ENCODE results near the gene GOLGB1. TPM values are rescaled to one million over a fixed set of nuclear protein-coding genes. Genes with fewer than 3 reads are reported as not detected.

The GOLGB1 gene
- total RNA-seq, 1 experiment from 2014 or later: 31.3 TPM

DNA sequence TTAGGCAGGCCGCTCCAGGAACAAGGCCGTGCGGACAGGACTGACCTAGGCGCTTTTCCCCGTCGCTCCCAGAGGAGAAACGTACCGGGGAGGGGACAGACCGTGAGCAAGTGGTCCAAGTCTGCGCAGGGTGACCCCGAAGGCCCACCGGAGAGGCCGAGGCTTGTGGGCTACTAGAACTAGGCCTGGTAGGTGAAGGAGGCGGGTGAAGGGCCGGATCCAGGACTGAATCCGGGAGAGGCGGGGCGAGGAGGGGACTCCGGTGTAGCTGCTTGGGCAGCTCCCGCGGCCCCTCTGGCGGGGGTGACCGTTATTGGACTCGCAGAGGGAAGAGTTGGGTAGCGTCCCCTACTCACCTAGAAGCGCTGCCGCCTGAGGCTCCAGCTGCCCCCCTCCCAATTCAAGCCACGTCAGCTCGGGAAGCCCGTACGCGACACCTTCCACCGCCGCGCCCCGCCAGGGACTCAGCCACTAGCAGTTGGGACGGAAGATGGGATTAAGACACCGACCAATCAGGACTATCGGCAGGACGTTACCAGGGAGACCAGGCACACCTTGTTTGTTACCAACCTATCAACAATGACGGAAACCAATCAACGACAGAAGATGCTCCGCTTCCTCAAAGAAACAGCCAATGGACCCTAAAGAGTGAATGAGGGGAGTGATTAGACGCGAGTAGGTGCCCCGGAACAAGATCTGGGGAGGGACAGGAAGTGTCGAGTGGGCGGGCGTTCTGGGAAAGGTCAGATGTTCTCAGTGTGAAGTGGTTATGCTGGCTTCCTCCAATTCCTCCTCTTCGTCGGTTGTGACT is at the start of gene GOLGB1 (continued):
- TF ChIP-seq, protein P1, sequence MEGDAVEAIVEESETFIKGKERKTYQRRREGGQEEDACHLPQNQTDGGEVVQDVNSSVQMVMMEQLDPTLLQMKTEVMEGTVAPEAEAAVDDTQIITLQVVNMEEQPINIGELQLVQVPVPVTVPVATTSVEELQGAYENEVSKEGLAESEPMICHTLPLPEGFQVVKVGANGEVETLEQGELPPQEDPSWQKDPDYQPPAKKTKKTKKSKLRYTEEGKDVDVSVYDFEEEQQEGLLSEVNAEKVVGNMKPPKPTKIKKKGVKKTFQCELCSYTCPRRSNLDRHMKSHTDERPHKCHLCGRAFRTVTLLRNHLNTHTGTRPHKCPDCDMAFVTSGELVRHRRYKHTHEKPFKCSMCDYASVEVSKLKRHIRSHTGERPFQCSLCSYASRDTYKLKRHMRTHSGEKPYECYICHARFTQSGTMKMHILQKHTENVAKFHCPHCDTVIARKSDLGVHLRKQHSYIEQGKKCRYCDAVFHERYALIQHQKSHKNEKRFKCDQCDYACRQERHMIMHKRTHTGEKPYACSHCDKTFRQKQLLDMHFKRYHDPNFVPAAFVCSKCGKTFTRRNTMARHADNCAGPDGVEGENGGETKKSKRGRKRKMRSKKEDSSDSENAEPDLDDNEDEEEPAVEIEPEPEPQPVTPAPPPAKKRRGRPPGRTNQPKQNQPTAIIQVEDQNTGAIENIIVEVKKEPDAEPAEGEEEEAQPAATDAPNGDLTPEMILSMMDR (IDR thresholded peaks at IDR 0.05 in 2 of 3, conservative IDR thresholded peaks at IDR 0.05 in 1 of 3; ENCODE audit: borderline replicate concordance in 1 of 3, insufficient read depth in 1 of 3, low read depth in 2 of 3, low read length in 2 of 3): no peak
- peak; percentile 38 for TF ChIP-seq YY1 (IDR thresholded peaks at IDR 0.05; ENCODE audit: extremely low read depth, insufficient replicate concordance, low read depth, low read length)

- no peak overlapping the region for H3K27ac ChIP-seq (ENCODE audit: low read depth, low read length)
- peaks cover 3 to 9% of the 10 kb centered on the region in 2 experiments; a peak in 1 of 4 replicates for H3K36me3 ChIP-seq (ENCODE audit: control insufficient read depth in 1 of 2, insufficient read depth in 2 of 2, low read length in 2 of 2)
- H3K4me1 ChIP-seq (ENCODE audit: control insufficient read depth in 1 of 2, insufficient read depth in 2 of 2, low read length in 2 of 2): no peaks in the 10 kb centered on the region
- no peak overlapping the region for H3K9ac ChIP-seq (ENCODE audit: low read length)
- TF ChIP-seq, protein P2, sequence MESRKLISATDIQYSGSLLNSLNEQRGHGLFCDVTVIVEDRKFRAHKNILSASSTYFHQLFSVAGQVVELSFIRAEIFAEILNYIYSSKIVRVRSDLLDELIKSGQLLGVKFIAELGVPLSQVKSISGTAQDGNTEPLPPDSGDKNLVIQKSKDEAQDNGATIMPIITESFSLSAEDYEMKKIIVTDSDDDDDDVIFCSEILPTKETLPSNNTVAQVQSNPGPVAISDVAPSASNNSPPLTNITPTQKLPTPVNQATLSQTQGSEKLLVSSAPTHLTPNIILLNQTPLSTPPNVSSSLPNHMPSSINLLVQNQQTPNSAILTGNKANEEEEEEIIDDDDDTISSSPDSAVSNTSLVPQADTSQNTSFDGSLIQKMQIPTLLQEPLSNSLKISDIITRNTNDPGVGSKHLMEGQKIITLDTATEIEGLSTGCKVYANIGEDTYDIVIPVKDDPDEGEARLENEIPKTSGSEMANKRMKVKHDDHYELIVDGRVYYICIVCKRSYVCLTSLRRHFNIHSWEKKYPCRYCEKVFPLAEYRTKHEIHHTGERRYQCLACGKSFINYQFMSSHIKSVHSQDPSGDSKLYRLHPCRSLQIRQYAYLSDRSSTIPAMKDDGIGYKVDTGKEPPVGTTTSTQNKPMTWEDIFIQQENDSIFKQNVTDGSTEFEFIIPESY (IDR thresholded peaks at IDR 0.05; ENCODE audit: extremely low read depth, insufficient replicate concordance, low read length): no peak
- TF ChIP-seq JUND (IDR thresholded peaks at IDR 0.05) (no peak), ELF1 (IDR thresholded peaks at IDR 0.05; ENCODE audit: borderline replicate concordance, low read depth) (no peak), FOSL1 (IDR thresholded peaks at IDR 0.05; ENCODE audit: low read depth) (no peak), CBX3 (IDR thresholded peaks at IDR 0.05; ENCODE audit: low read depth) (no peak), ZFX (IDR thresholded peaks at IDR 0.05) (no peak), RAD21 (IDR thresholded peaks at IDR 0.05; ENCODE audit: low read depth) (no peak), CEBPB (IDR thresholded peaks at IDR 0.05; ENCODE audit: low read depth) (no peak), SP1 (IDR thresholded peaks at IDR 0.05; ENCODE audit: low read depth) (no peak), EZH2 (IDR thresholded peaks at IDR 0.05) (no peak), REST (IDR thresholded peaks at IDR 0.05; ENCODE audit: low read depth) (no peak), SIN3A (IDR thresholded peaks at IDR 0.05; ENCODE audit: low read depth) (no peak), EGR1 (IDR thresholded peaks at IDR 0.05; ENCODE audit: low read depth) (no peak), ZNF274 (IDR thresholded peaks at IDR 0.05; ENCODE audit: low read depth, low read length) (no peak), EZH2phosphoT487 (IDR thresholded peaks at IDR 0.05; ENCODE audit: borderline replicate concordance) (no peak), POLR2A (IDR thresholded peaks at IDR 0.05; ENCODE audit: borderline replicate concordance, extremely low read depth, insufficient read depth, insufficient read length) (no peak), SRF (IDR thresholded peaks at IDR 0.05; ENCODE audit: low read depth) (no peak)
- H4K20me1 ChIP-seq (ENCODE audit: insufficient read depth): no peaks in the 10 kb centered on the region
- ChIA-PET RAD21 (ENCODE audit: low non-redundant PET in 1 of 2, low total read pairs in 2 of 2, uncharacterized antibody in 2 of 2, unreplicated experiment in 2 of 2) (no interaction called here), CTCF (no interaction called here), POLR2A (no interaction called here)
- H3K9me2 ChIP-seq (ENCODE audit: insufficient read depth): no peaks in the 10 kb centered on the region
- ATAC-seq (no peak), DNase-seq (ENCODE audit: low read depth, low spot score) (no peak)
- H3K79me2 ChIP-seq (ENCODE audit: insufficient read depth, low read length): no peaks in the 10 kb centered on the region; the same call in 1 of the 2 replicates
- no peak overlapping the region for H3K4me3 ChIP-seq (replicated peaks in 1 of 2; ENCODE audit: low read depth in 1 of 2, low read length in 2 of 2)
- no TSS peak for BruUV-seq (replicated peaks)
- no peaks in the 10 kb centered on the region for H3K27me3 ChIP-seq (ENCODE audit: insufficient read depth, low read length)
- intact Hi-C loops (cut with micrococcal nuclease): no loop called here
- no peaks in the 10 kb centered on the region for H3K9me3 ChIP-seq (ENCODE audit: control insufficient read depth in 1 of 2, insufficient read depth in 1 of 2, low read depth in 1 of 2, low read length in 2 of 2)
- no peak overlapping the region for H2AFZ ChIP-seq (ENCODE audit: low read depth, low read length, poor library complexity, severe bottlenecking)
- H3K4me2 ChIP-seq (ENCODE audit: low read length): no peak overlapping the region
Observed at GRCh38 chr3:121796970-121797369, 47.4 kb upstream of the GOLGB1 start.
